Fibroblast of skin of scalp (primary cell): ENCODE results near the gene ARVCF.

Source experiments
- DNase-seq: peaks from one replicate; pipeline ENCODE4 v3.0.0-alpha.2; 2013

The ARVCF gene

DNA sequence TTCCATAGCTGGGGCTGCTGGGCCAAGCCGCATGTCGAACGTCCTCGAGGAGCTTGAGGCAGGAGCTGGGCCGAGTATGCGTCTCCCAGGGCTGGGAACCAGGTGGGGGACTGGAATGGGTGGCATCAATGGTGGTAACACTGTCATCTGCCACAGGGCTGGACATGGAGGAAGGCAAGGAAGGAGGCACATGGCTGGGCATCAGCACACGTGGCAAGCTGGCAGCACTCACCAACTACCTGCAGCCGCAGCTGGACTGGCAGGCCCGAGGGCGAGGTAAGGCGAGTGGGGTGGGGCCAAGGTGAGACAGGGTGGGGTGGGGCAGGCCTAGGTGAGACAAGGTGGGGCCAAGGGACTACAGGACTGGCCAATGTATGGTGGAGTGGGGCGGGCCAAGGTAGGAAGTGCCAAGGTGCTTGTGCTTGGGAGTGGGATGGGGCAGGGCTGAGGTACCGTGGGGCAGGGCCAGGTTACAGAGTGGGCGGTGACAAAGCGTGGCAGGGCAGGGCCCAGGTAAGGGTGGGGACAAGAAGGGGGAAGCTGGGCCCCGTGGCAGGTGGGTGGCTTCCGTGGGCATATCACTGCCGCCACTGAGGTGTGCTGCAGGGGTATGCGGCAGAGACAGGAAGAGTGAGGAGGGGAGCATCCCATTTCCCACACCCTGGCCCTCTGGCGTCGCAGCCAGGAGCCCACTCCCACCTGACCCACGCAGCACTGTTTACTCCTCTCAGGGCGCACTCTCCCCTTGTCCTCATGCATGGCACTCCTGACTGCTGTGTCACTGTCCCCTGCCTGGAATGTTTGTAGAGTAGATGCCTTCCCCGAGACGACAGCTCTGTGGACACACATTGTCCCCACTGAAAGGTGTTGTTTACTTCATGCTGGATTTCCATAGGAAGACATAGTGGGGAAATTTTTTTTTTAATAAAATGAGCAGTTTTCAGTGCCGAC, 36.0 kb upstream of the ARVCF start:
- no peak for DNase-seq

DNA sequence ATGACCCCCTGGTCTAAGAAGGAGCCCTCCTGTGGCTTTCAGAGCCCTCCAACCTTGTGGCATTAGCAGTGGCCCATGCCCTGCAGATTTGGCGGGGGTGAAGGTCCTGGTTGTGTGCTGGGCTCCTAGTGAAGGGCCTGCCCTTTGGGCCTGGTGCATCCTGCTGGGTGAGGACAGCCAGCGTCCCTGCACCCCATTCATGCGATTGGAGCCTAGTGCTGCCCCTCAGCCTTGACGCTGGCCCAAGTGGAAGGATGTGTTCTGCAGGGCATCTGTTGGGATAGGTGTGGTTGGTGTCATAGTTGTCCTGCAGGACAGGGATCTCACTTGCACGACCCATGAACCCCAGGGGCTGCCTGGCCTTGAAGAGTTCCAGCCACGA, 35.3 kb upstream of the ARVCF start:
- DNase-seq, result no peak

DNA sequence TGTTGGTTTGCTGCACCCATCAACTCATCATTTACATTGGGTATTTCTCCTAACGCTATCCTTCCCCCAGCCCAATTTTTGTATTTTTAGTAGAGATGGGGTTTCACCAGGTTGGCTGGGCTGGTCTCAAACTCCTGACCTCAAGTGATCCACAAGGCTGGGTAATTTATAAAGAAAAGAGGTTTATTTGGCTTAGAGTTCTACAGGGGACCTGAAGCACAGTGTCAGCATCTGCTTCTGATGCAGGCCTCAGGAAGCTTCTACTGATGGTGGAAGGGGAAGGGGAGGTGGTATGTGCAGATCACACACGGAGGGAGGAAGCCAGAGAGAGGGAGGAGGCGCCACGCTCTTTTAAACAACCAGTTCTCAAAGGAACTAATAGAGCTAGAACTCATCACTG, 30.1 kb upstream of the ARVCF start:
- no peak for DNase-seq

GRCh38 chr22:20044495-20045151, 28.0 kb upstream of the ARVCF start:
- DNase-seq, result no peak

- no peak for DNase-seq
Observed at GRCh38 chr22:20043997-20044342, 27.3 kb upstream of the ARVCF start.

- DNase-seq, result no peak
Observed at GRCh38 chr22:20043057-20043996, 26.7 kb upstream of the ARVCF start.

- DNase-seq, result no peak
Observed at GRCh38 chr22:20040327-20041200, 23.9 kb upstream of the ARVCF start.

DNA sequence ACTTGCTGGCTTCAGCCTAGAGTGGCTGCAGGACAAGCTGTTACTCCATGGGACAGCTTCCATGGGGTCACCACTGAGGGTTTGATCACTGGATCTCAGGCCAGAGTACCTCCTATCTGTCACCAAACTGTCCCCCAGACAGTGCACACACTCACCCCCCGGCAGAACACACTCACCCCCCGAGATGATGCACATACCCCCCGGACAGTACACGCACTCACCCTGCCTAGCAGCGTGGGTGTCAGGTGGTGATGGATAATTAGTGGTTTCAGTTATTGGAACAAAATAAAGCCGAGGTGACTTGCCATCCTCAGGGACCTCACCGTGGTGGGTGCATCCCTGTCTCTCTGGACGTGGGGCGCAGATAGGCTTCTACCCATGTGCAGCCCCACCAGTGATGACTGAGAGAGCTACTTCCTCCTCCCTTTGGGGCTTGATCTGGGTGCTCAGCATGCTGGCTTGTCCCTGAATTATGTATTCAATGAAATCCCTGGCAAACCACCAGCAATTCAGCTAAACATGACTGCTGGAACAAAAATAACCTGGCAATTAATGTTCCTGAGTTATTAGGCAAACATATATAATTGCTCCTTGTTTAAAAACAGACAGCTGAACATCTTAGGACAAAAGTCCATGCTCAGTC, 23.2 kb upstream of the ARVCF start:
- no peak for DNase-seq

DNA sequence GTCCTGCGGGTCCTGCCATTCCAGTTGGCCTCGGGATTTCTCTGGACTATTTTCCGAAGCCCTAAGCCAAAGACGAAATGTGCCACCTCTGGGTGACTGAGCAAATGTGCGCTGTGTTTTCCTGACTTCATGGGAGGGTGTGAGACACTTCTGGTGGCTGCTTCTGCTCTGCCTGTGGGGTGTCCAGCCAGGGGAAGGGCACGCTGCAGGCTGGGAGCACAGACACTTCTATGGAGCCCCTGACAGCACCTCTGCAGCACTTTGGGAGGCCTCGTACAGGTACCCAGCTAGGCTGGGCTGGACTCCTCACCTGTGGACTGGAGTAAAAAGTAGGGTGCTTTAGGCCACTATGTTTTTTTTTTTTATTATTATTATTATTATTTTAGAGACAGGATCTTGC, 22.0 kb upstream of the ARVCF start:
- no peak for DNase-seq

GRCh38 chr22:20037419-20037818, 20.8 kb upstream of the ARVCF start:
- no peak for DNase-seq

DNA sequence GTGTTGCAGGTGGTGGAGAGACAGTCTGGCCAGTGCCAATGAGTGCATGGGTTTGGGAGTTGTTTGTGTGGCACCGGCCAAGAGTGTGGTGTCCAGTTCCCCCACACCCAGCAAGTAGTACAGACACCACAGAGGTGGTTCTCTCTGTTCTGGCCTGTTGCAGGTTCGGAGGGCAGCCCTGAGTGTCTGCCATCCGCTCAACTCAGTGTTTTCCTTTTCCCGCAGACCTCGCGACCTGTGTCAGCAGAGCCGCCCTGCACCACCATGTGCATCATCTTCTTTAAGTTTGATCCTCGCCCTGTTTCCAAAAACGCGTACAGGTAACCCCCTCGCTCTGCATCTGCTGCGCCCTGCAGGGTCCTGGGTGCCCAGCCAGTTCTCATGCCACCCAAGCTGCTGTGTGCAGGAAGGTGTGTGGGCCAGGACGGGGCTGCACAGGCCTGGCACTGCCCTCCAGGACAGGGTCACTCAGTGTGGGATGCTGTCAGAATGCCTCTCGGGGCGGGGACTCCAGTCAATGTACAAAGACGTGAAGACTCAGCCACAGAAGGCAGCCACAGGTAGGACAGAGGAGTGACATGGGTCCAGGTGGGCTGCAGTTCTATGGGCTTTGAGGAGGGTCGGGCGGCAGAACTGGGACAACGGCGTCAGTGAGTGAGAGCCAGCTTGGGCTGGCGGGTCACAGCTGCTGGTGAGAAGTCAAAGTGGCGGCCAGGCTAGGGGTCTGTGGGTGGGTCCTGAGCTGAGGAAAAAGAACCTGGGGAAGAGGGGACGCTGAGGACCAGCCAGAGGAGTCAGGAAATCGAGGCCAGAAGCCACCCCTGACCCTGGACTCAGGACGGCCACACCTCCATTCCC, 20.1 kb upstream of the ARVCF start:
- DNase-seq, result no peak

DNA sequence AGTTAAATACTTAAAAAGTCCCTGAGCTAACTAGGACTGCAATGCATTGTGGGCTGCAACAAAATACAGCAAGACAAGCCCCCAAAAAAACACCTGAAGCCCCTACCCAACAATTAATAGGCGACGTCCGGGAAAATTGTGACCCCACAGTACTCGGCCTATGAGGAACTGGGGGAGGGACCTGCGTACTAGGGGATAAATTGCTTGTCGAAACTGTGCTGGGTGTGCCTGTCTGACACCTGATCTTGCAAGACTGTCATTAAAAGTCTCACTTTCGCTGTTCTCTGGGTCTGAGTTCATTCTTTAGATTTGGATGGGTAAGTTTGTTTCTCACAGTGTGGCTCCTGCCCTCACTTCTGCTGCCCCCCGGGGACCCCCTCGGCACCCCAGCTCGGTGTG, 19.5 kb upstream of the ARVCF start:
- DNase-seq, result no peak

- no peak for DNase-seq
Observed at GRCh38 chr22:20035375-20036083, 18.9 kb upstream of the ARVCF start.

- DNase-seq, result no peak
Observed at GRCh38 chr22:20034143-20034542, 17.5 kb upstream of the ARVCF start.

GRCh38 chr22:20033045-20033706, 16.6 kb upstream of the ARVCF start:
- no peak for DNase-seq

DNA sequence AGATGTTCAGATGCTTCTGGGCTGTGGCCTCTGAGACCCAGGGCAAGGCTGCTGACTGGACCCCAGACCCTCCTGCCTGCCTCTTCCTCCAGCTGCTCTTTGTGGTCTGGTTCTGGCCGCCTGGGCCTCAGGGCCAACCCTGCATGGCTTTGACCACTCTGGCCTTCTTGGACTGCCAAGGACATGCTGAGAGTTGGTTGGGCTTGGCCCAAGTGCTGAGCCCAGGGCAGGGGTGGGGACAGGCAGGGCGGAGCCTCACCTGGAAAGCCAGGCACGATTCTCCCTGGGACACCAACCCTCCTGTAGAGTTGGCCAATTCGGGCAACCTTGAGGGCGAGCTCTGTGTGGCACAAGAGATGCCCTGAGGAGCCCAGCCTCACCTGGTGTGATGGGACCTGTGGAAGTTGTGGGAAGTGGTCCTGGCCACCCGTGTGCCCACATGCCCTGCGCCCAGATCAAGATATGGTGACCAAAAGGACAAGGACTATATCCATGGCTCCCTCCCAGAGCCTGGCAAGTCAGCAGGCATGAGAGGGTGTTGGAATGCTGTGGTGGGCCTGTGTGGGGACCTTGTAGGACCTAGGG, 15.9 kb upstream of the ARVCF start:
- no peak for DNase-seq

DNA sequence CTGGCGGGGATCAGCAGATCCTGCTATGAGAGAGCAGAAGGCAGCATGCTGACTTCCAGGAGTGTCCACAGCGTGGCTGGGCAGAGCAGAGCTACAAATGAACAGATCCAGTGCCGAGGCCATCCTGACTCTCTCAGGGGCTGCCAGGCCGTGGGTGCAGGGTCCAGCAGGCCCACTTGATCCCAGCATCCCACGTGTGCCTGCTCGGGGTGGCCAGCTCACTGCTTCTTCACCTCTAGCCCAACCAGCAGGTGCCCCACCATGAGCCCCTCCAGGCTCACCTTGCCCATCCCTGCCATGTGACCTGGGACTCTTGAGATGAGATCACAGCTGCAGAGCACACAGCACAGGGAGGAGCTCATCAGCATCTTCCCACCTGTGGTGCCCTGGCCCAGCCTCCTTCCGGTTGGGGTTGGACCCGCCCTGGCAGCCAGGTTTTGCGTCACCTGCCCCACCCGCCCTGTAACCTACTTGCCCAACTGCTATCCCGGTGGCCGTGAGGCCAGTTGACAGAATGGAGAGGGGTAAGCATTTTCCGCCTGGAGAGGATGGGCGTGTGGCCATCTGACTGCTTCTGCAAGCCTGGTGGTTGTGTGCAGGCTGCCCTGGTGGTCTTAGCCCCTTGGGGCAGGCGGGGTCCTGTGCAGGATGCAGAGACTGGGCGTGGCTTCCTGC, 15.2 kb upstream of the ARVCF start:
- DNase-seq, result no peak

GRCh38 chr22:20029550-20030225, 13.1 kb upstream of the ARVCF start:
- no peak for DNase-seq
